ENCODE measurements around the gene SETD4. TPM values are rescaled to one million over a fixed set of nuclear protein-coding genes. Genes with fewer than 3 reads are reported as not detected.
A peak's percentile ranks its signal among the peaks of the same experiment; 100 is the strongest.

Gene SETD4
- total and polyA plus RNA-seq, 2 donors (not counting 3 experiments of a cell fraction or from before 2014, with no cell fraction given), result 13.0 to 25.1 TPM

- H3K4me2 ChIP-seq (ENCODE audit: insufficient read depth, low read length), result no peak overlapping the region
- no peak overlapping the region for H3K9ac ChIP-seq (replicated peaks; ENCODE audit: extremely low read depth, insufficient read depth, low read length)
- no peaks in the 10 kb centered on the region for H3K36me3 ChIP-seq (ENCODE audit: control insufficient read depth in 2 of 2, extremely low read depth in 1 of 2, insufficient read depth in 2 of 2, low read length in 2 of 2)
- dilution Hi-C loops (cut with MboI; ENCODE audit: extremely low pct_ligation_motif_present, low sequenced_read_pairs), result no loop called here
- POLR2A ChIA-PET, result no interaction called here
- peak; percentile 90 for FAIRE-seq
- no peak overlapping the region for H3K27ac ChIP-seq (ENCODE audit: insufficient read depth, low read depth, low read length)
- H3K79me2 ChIP-seq (ENCODE audit: control insufficient read depth, insufficient read depth, low read length), result no peaks in the 10 kb centered on the region
- no peaks in the 10 kb centered on the region for H4K20me1 ChIP-seq (replicated peaks; ENCODE audit: control insufficient read depth, extremely low read depth, insufficient read depth, low read length)
- H3K4me1 ChIP-seq (ENCODE audit: control insufficient read depth, extremely low read depth, insufficient read depth, low read length), result no peaks in the 10 kb centered on the region
- no peaks in the 10 kb centered on the region for H3K9me1 ChIP-seq (replicated peaks; ENCODE audit: control insufficient read depth, extremely low read depth, insufficient read depth, low read length)
- peak; percentile 73 for DNase-seq (ENCODE audit: low read depth, low spot score)
- H3K4me3 ChIP-seq (replicated peaks in 1 of 3; ENCODE audit: insufficient read depth in 1 of 3, low read depth in 1 of 3, low read length in 3 of 3), result no peak overlapping the region
- peak overlapping the region; percentile 45 for H2AFZ ChIP-seq (ENCODE audit: low read depth, low read length)
- CTCF ChIA-PET, result interaction anchor here (0.9 to 6.2 kb wide), 24 partner anchors 8 to 1666 kb away, joined by 3 to 58 read pairs (median 4); no protein-coding TSS in a partner anchor
- TF ChIP-seq CTCF (IDR thresholded peaks at IDR 0.05; ENCODE audit: extremely low read depth in 1 of 2, insufficient read depth in 1 of 2, low read depth in 1 of 2, low read length in 2 of 2) (peak; percentile 90 to 92), POLR2A (IDR thresholded peaks at IDR 0.05; ENCODE audit: low read depth, low read length) (no peak), FOS (IDR thresholded peaks at IDR 0.05; ENCODE audit: borderline replicate concordance, insufficient read depth, low read length) (no peak)
- no peaks in the 10 kb centered on the region for H3K9me3 ChIP-seq (replicated peaks; ENCODE audit: control insufficient read depth, insufficient read depth, low read length)
- H3K27me3 ChIP-seq (ENCODE audit: control insufficient read depth in 2 of 2, insufficient read depth in 2 of 2, low read length in 2 of 2), result peaks cover 0 to 2% of the 10 kb centered on the region in 2 experiments
- intact Hi-C loops (cut with micrococcal nuclease), result loop anchor here (1.0 to 5.0 kb wide), 7 partner anchors 81 to 1335 kb away; no protein-coding TSS in a partner anchor
- no TSS peak for BruUV-seq (replicated peaks)
These were observed 31.9 kb downstream of the SETD4 start for GRCh38 chr21:36028127-36029069.

- no peaks in the 10 kb centered on the region for H3K9me1 ChIP-seq (replicated peaks; ENCODE audit: control insufficient read depth, extremely low read depth, insufficient read depth, low read length)
- intact Hi-C loops (cut with micrococcal nuclease), result loop anchor here (5.0 kb wide), 2 partner anchors 80 to 1280 kb away; no protein-coding TSS in a partner anchor
- H3K4me3 ChIP-seq (replicated peaks in 1 of 3; ENCODE audit: insufficient read depth in 1 of 3, low read depth in 1 of 3, low read length in 3 of 3), result no peak overlapping the region
- no peaks in the 10 kb centered on the region for H3K4me1 ChIP-seq (ENCODE audit: control insufficient read depth, extremely low read depth, insufficient read depth, low read length)
- dilution Hi-C loops (cut with MboI; ENCODE audit: extremely low pct_ligation_motif_present, low sequenced_read_pairs), result no loop called here
- H4K20me1 ChIP-seq (replicated peaks; ENCODE audit: control insufficient read depth, extremely low read depth, insufficient read depth, low read length), result no peaks in the 10 kb centered on the region
- TF ChIP-seq EZH2 (IDR thresholded peaks at IDR 0.05; ENCODE audit: borderline replicate concordance, low read depth, low read length, severe bottlenecking) (no peak), FOS (IDR thresholded peaks at IDR 0.05; ENCODE audit: borderline replicate concordance, insufficient read depth, low read length) (no peak), JUN (IDR thresholded peaks at IDR 0.05; ENCODE audit: borderline replicate concordance, insufficient read depth, insufficient read length, low read depth) (no peak), GATA2 (IDR thresholded peaks at IDR 0.05; ENCODE audit: insufficient read depth, insufficient read length, low read depth, low read length) (no peak), CTCF (IDR thresholded peaks at IDR 0.05; ENCODE audit: extremely low read depth in 1 of 2, insufficient read depth in 1 of 2, low read depth in 1 of 2, low read length in 2 of 2) (no peak), MYC (IDR thresholded peaks at IDR 0.05; ENCODE audit: low read depth, low read length) (no peak), MAX (IDR thresholded peaks at IDR 0.05; ENCODE audit: insufficient read depth, insufficient read length) (no peak), POLR2A (IDR thresholded peaks at IDR 0.05; ENCODE audit: low read depth, low read length) (no peak), POLR2AphosphoS5 (IDR thresholded peaks at IDR 0.05; ENCODE audit: insufficient read depth, low read depth, low read length) (no peak)
- no peaks in the 10 kb centered on the region for H3K9me3 ChIP-seq (replicated peaks; ENCODE audit: control insufficient read depth, insufficient read depth, low read length)
- CTCF ChIA-PET, result interaction anchor here (0.9 to 6.2 kb wide), 19 partner anchors 9 to 1665 kb away, joined by 3 to 58 read pairs (median 4); no protein-coding TSS in a partner anchor
- no peaks in the 10 kb centered on the region for H3K79me2 ChIP-seq (ENCODE audit: control insufficient read depth, insufficient read depth, low read length)
- POLR2A ChIA-PET, result no interaction called here
- no peak for DNase-seq (ENCODE audit: low read depth, low spot score)
- no peaks in the 10 kb centered on the region for H3K36me3 ChIP-seq (ENCODE audit: control insufficient read depth in 2 of 2, extremely low read depth in 1 of 2, insufficient read depth in 2 of 2, low read length in 2 of 2)
- H3K4me2 ChIP-seq (ENCODE audit: insufficient read depth, low read length), result no peak overlapping the region
- BruUV-seq (replicated peaks), result no TSS peak
- no peak for FAIRE-seq
- H3K9ac ChIP-seq (replicated peaks; ENCODE audit: extremely low read depth, insufficient read depth, low read length), result no peak overlapping the region
- no peak overlapping the region for H3K27ac ChIP-seq (ENCODE audit: insufficient read depth, low read depth, low read length)
- H2AFZ ChIP-seq (ENCODE audit: low read depth, low read length), result no peak overlapping the region
- H3K27me3 ChIP-seq (ENCODE audit: control insufficient read depth in 2 of 2, insufficient read depth in 2 of 2, low read length in 2 of 2), result peaks cover 0 to 2% of the 10 kb centered on the region in 2 experiments
These were observed 33.0 kb downstream of the SETD4 start for GRCh38 chr21:36027347-36027746.

Measured in endothelial cell of umbilical vein (primary cell).